Measurements from ENCODE around the gene AQP12A. TPM values are rescaled to one million over a fixed set of nuclear protein-coding genes. Genes with fewer than 3 reads are reported as not detected.

Gene AQP12A
- total RNA-seq, 4 donors from 2014 or later: not detected

- Histone ChIP-seq H3K27ac (no peak overlapping the region), H3K4me1 (no peaks in the 10 kb centered on the region), H3K27me3 (peaks cover 44% of the 10 kb centered on the region), H3K36me3 (no peaks in the 10 kb centered on the region), H3K9me3 (no peaks in the 10 kb centered on the region), H3K4me3 (no peak overlapping the region)
- WGBS, 2 donors (ENCODE audit: low coverage in 1 of 2): 66% methylated on average over 3 of the region's 24 CpGs; no CpG with 5 or more reads in 1 of the 2 donors
- TF ChIP-seq, protein P1, sequence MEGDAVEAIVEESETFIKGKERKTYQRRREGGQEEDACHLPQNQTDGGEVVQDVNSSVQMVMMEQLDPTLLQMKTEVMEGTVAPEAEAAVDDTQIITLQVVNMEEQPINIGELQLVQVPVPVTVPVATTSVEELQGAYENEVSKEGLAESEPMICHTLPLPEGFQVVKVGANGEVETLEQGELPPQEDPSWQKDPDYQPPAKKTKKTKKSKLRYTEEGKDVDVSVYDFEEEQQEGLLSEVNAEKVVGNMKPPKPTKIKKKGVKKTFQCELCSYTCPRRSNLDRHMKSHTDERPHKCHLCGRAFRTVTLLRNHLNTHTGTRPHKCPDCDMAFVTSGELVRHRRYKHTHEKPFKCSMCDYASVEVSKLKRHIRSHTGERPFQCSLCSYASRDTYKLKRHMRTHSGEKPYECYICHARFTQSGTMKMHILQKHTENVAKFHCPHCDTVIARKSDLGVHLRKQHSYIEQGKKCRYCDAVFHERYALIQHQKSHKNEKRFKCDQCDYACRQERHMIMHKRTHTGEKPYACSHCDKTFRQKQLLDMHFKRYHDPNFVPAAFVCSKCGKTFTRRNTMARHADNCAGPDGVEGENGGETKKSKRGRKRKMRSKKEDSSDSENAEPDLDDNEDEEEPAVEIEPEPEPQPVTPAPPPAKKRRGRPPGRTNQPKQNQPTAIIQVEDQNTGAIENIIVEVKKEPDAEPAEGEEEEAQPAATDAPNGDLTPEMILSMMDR (IDR thresholded peaks at IDR 0.05): no peak
- no peak for TF ChIP-seq EP300 (IDR thresholded peaks at IDR 0.05)
- no peak for TF ChIP-seq POLR2A (IDR thresholded peaks at IDR 0.05)
- TF ChIP-seq POLR2AphosphoS5 (IDR thresholded peaks at IDR 0.05): no peak
- ATAC-seq: no peak
These were observed 42.3 kb downstream of the AQP12A start for GRCh38 chr2:240733803-240734495.

GRCh38 chr2:240734756-240735155, 43.1 kb downstream of the AQP12A start:
- H3K27ac ChIP-seq: no peak overlapping the region
- TF ChIP-seq POLR2A (IDR thresholded peaks at IDR 0.05) (no peak), EP300 (IDR thresholded peaks at IDR 0.05) (no peak), POLR2AphosphoS5 (IDR thresholded peaks at IDR 0.05) (no peak)
- TF ChIP-seq, protein P1 (IDR thresholded peaks at IDR 0.05): no peak
- H3K9me3 ChIP-seq: no peaks in the 10 kb centered on the region
- peaks cover 37% of the 10 kb centered on the region for H3K27me3 ChIP-seq
- 92% methylated on average over 8 of the region's 17 CpGs; no CpG with 5 or more reads in 1 of the 2 donors for WGBS, 2 donors (ENCODE audit: low coverage in 1 of 2)
- H3K4me3 ChIP-seq: no peak overlapping the region
- H3K4me1 ChIP-seq: no peaks in the 10 kb centered on the region
- no peaks in the 10 kb centered on the region for H3K36me3 ChIP-seq
- no peak for ATAC-seq

GRCh38 chr2:240735476-240735875, 43.8 kb downstream of the AQP12A start:
- H3K36me3 ChIP-seq: no peaks in the 10 kb centered on the region
- H3K27me3 ChIP-seq: peaks cover 31% of the 10 kb centered on the region
- no peaks in the 10 kb centered on the region for H3K9me3 ChIP-seq
- WGBS, 2 donors (ENCODE audit: low coverage in 1 of 2): 83% methylated on average over 1 of the region's 10 CpGs; no CpG with 5 or more reads in 1 of the 2 donors
- no peaks in the 10 kb centered on the region for H3K4me1 ChIP-seq
- no peak overlapping the region for H3K4me3 ChIP-seq
- H3K27ac ChIP-seq: no peak overlapping the region
- TF ChIP-seq EP300 (IDR thresholded peaks at IDR 0.05): no peak
- TF ChIP-seq, protein P1 (IDR thresholded peaks at IDR 0.05): no peak
- no peak for TF ChIP-seq POLR2A (IDR thresholded peaks at IDR 0.05)
- TF ChIP-seq POLR2AphosphoS5 (IDR thresholded peaks at IDR 0.05): no peak
- no peak for ATAC-seq

GRCh38 chr2:240736281-240737250, 44.9 kb downstream of the AQP12A start:
- H3K36me3 ChIP-seq: no peaks in the 10 kb centered on the region
- no peak for ATAC-seq
- no peaks in the 10 kb centered on the region for H3K4me1 ChIP-seq
- H3K27me3 ChIP-seq: peaks cover 20% of the 10 kb centered on the region
- WGBS, 2 donors (ENCODE audit: low coverage in 1 of 2): 85% methylated on average over 4 of the region's 35 CpGs; no CpG with 5 or more reads in 1 of the 2 donors
- TF ChIP-seq POLR2A (IDR thresholded peaks at IDR 0.05): no peak
- H3K9me3 ChIP-seq: no peaks in the 10 kb centered on the region
- H3K27ac ChIP-seq: no peak overlapping the region
- H3K4me3 ChIP-seq: no peak overlapping the region

DNA sequence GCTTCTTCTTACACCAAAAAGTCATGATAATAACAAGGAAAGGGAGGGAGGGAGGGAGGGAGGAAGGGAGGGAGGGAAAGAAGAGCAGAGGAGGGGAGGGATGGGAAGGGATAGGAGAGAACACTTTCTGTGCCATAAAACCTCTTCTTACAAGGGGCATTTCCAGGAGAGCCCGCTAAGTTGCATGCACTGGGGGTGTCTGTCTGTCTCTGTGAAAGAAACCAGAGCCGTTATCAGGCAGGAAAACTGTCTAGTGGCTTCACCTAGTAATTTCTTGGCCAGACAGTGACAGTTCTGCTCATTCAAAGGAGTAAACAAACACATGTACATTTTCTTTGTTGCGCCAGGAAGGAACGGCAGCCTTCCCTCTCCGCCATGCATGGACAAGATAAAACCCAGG, 45.8 kb downstream of the AQP12A start:
- H3K27me3 ChIP-seq: peaks cover 20% of the 10 kb centered on the region
- no peak for ATAC-seq
- H3K36me3 ChIP-seq: no peaks in the 10 kb centered on the region
- WGBS, 2 donors (ENCODE audit: low coverage in 1 of 2): 47 to 56% methylated on average over 3 to 4 of the region's 5 CpGs
- TF ChIP-seq POLR2AphosphoS5 (IDR thresholded peaks at IDR 0.05) (no peak), EP300 (IDR thresholded peaks at IDR 0.05) (no peak), POLR2A (IDR thresholded peaks at IDR 0.05) (no peak)
- TF ChIP-seq, protein P1 (IDR thresholded peaks at IDR 0.05): no peak
- no peaks in the 10 kb centered on the region for H3K4me1 ChIP-seq
- H3K4me3 ChIP-seq: no peak overlapping the region
- H3K9me3 ChIP-seq: no peaks in the 10 kb centered on the region
- no peak overlapping the region for H3K27ac ChIP-seq

Data from gastroesophageal sphincter (tissue), 4 donors.